HG03064 (cell line): ENCODE data around the gene SOST.
"Not testable (repeated sequence)": the region's sequence is repeated elsewhere in the genome, so short reads cannot be mapped to it uniquely, and the experiment has no call there.

ENCODE experiments used
- ATAC-seq: cut with Tn5 transposase; IDR thresholded peaks from one replicate; pipeline ENCODE4 v1.9.1; 2021; ENCODE audit warnings: low read depth; ENCODE audit not compliant: unreplicated experiment

The SOST gene

DNA sequence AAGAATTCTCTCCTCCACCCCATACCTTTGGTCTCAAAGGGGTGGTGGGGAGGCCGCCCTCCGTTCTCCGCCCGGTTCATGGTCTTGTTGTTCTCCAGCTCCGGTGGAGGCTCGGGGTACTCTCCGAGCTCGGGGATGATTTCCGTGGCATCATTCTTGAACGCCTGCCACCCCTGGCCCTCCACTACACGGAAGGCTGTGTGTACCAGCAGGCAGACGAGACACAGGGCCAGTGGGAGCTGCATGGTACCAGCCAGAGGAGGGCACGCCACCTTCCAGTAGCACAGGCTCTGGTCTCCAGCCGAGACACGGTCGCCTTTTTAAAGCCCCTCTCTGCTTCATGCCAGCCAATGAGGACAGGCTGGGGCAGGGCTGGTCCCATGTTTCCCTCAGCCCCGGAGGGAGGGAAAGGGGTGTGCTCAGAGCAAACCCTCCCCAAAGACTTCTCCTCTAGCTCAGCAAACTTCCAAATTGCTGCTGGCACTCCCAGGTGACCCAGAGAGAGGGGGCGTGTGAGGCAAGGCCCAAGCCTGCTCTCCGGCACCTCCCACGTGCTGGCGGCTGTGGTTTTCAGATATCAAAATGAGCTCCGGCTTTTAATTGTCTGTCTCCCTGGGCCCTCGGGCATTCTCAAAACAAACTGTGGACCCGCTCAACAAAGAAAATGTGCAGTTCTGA lies at the start of gene SOST:
TSS of gene SOST (minus strand) at position 295 of the 678 bp plus-strand sequence. CDS start at position 245, 50 bp downstream.
- no peak for ATAC-seq

DNA sequence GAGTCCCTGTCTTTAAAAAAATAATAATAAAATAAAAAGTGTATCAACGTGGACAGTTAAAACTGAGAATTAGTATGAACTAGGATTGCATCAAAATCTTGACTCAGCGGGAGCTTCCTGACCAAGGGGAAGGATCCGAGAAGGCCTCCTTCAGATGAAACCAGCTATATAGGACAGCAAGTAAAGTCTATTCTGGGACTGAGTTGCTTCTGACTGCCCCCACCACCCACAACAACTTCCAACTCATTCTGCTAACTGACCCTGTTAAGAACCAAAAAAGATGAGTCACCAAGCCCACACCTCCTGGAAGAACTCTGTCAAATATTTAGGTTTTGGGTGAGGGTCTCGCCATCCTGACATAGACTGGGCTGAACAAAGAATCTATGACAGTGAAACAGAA lies 49.5 kb upstream of the SOST start:
- no peak for ATAC-seq

DNA sequence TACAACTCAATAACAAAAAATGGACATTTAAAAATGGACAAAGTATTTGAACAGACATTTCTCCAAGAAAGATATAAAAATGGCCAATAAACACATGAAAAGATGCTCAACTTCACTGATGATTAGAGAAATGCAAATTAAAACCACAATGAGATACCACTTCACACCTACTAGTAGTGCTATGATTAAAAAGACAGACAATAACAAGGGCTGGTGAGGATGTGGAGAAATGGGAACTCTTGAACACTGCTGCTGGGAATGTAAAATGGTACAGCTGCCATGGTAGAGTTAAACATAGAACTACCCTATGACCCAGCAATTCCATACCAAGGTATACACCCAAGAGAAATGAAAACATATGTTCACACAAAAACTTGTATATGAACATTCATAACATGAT lies 46.5 kb upstream of the SOST start:
- ATAC-seq = no peak

DNA sequence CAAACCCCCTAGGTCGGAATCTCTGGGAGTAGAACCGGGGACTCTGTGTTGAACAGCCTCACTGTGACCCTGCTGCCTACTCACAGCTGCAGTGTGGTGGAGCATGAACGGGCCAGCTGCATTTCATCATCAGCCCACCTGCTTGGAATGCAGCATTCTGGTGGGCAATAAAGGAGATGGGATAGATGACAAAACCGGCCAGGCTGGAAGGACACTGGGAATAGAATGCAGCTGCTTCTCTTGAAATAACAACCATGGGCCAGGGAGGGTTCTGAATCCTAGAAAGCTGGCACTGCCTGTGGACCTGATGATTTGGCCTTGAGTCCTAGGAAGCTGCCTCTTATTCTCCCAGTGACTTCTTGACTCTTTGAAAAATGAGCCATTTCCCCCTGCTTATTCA lies 45.2 kb upstream of the SOST start:
- no peak for ATAC-seq

DNA sequence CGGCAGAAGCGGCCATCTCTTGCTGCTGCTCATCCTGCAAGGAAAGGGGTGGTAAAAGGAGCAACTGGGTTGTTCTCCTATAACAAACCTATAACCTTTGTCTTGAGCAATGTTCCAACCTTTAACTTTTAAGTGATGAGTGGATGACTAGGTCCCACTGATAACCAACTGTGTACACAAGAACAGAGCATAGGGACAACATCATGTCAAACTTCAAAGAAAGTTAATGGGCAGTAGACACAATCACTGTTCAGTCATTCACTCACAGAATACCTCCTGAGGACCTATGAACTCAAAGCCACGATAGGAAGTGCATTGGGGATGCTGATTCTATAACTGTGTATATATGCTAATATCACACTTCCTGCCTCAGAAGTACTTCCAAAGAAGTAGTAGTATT lies 43.3 kb upstream of the SOST start:
- ATAC-seq = no peak

DNA sequence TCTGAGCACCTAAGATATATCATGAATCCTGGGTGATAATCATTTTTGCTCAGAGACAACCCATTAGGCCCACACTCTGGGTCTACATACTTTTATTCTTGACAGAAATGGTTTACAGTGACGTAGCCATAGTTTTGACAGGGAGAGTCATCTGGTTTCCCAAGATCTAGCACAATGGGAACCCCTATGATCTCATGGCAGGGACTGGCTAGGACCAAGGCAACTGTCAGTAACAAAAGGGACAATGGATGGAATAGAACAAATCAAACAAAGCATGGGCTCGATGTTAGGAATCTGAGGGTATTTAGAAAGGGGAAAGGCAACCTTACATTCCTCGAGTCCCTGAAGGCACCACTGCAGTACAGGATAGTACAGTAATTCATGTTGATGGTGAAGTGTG lies 42.1 kb upstream of the SOST start:
- ATAC-seq = no peak

DNA sequence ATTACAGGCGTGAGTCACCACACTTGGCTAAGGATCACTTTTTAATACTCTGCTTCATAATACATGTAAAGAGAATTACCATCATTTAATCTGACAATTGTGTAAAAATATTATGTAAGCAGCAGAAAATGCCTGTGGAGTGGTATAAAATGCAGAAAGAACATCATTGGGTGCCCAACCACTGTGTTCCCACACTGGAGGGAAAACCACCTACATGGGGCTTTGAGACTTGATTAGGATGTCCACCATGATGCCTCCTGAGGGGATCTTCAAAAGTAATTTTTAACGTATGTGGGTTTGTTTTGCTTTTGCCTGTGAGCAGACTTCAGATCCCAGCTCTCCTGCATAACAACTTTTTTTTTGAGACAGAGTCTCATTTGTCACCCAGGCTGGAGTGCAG lies 40.5 kb upstream of the SOST start:
- no peak for ATAC-seq

DNA sequence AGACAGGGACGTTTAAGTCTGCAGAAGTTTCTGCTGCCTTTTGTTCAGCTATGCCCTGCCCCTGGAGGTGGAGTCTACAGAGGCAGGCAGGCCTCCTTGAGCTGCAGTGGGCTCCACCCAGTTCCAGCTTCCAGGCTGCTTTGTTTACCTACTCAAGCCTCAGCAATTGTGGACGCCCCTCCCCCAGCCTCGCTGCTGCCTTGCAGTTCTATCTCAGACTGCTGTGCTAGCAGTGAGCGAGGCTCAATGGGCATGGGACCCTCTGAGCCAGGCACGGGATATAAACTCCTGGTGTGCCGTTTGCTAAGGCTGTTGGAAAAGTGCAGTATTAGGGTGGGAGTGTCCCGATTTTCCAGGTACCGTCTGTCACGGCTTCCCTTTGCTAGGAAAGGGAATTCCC lies 39.4 kb upstream of the SOST start:
- not testable (repeated sequence) for ATAC-seq

DNA sequence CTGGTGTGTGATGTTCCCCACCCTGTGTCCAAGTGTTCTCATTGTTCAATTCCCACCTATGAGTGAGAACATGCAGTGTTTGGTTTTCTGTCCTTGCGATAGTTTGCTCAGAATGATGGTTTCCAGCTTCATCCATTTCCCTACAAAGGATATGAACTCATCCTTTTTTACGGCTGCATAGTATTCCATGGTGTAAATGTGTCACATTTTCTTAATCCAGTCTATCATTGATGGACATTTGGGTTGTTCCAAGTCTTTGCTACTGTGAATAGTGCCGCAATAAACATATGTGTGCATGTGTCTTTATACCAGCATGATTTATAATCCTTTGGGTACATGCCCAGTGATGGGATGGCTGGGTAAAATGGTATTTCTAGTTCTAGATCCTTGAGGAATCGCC lies 34.1 kb upstream of the SOST start:
- ATAC-seq = not testable (repeated sequence)

DNA sequence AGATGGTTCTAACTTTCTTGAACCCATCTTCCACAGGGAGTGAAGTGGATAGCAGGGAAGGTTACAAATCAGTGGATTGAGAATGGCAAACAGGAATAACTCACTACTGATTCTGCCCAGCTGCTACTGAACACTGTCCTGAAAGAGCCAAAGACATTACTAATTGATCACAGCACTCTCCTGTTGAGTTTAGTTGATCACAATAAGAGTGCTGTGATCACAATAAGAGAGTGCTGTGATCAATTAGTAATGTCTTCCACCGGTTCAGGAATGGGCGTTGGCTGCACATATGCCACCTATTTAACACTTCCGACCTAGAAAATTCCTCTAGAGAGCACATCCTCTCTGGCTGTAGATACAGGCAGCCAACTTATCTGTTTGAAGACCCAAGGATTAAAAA lies 33.0 kb upstream of the SOST start:
- no peak for ATAC-seq

DNA sequence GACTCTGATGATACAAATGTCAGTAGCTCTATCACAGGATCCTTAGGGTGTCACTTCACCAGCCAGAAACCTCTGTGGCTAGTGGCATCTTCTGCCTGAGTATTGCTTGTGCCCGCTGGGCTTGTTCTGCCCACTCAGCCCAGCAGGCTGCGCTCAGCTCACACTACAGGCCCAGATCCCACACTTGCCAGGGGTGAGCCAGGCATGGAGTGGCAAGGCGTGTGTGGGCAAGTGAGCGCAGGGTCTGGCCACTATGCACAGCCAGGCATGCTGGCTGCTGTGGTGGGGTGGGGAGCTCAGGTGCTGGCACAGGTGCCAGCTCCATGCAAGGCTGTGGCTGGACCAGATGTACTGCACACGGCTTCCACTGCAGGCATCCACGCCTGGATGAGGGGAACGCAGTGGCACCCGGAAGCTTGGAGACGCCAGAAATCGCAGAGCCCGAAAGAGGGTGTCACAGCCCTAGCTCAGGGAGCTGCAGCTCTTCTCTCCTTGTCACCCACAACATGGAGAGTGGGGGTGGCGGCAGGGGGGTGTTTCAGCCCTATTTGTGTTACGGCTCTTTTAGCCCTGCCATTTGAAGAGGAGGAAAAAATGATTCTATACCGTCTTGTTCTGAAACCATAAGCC lies 31.8 kb upstream of the SOST start:
- no peak for ATAC-seq

DNA sequence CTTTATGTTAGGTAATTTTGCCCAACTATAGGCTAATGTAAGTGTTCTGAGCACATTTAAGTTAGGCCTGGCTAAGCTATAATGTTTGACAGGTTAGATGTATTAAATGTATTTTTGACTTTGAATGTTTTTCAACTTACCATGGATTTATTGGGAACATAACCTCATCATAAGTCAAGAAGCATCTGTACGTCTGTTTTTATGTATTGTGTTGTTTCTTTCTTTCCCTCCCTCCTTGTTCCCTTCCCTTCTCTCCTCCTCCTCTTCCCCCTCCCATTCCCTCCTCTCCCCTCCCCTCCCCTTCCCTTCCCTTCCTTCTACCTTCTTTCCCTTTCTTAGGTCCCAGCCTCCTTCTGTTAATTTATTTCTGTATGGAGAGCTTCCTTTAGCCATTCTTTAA lies 30.9 kb upstream of the SOST start:
- ATAC-seq = no peak

DNA sequence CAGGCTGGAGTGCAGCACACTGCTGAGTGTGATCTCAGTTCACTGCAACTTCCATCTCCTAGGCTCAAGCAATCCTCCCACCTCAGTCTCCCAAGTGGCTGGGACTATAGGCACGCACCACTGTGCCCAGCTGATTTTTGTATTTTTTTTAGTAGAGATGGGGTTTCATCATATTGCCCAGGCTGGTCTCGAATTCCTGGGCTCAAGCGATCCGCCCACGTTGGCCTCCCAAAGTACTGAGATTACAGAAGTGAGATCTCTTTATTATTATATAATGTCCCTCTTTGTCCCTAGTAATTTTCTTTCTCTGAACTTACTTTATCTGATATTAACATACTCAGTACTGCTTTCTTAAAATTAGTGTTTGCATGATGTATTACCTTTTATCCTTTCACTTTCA lies 29.9 kb upstream of the SOST start:
- no peak for ATAC-seq

DNA sequence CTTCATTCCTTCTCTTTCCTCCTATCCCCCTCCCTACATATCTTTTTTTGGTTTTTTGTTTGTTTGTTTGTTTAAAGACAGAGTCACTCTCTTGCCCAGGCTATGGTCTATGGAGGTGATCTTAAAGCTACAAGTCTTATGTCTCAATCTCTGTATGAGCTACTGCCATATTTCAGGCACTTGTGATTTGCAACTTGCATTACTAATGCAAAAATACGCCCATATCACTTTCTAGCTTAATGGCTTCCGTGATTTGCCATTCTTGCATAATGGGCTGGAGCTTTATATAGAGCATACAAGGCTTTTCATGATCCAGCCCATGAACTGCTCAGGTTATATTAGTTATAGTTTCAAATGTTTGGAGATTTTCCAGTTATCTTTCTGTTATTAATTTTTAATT lies 29.1 kb upstream of the SOST start:
- no peak for ATAC-seq

DNA sequence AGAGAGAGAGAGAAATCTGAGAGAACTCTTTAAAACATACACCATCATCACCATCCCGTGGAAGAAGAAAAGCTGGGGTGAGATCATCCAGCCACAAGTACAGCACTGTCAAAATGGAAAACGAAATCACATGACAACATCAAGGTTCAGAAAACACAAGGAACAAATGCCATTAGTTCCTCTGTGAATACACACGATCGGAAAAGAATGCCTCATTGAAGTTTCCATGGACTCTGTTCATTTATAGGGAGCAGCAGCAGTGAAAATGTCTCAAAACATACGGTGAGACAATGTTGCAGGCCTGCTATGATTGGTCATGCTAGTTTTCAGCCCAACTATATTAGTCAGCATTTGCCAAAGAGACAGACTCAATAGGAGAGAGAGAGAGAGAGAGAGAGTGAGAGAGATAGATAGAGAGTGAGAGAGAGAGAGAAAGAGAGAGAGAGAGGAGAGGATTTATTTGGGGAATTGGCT lies 26.1 kb upstream of the SOST start:
- ATAC-seq = no peak

DNA sequence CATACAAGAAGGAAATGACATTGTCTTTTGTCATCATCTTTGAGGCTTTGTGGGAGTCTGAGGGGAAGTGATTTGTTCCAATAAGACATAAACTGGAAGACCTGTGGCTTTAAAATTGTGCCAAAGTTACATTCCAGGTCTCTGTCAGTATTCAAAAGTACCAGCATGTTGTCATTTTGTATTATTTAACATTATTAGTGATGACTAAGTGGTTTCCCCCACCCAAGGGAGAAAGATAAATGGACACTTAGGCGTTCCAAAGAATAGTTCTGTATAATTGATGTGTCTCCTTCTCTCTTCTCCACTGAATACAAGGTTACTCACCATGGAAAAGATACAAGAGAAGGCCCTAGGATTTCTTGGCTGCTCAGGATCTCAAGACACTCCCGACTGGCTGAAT lies 25.5 kb upstream of the SOST start:
- no peak for ATAC-seq

DNA sequence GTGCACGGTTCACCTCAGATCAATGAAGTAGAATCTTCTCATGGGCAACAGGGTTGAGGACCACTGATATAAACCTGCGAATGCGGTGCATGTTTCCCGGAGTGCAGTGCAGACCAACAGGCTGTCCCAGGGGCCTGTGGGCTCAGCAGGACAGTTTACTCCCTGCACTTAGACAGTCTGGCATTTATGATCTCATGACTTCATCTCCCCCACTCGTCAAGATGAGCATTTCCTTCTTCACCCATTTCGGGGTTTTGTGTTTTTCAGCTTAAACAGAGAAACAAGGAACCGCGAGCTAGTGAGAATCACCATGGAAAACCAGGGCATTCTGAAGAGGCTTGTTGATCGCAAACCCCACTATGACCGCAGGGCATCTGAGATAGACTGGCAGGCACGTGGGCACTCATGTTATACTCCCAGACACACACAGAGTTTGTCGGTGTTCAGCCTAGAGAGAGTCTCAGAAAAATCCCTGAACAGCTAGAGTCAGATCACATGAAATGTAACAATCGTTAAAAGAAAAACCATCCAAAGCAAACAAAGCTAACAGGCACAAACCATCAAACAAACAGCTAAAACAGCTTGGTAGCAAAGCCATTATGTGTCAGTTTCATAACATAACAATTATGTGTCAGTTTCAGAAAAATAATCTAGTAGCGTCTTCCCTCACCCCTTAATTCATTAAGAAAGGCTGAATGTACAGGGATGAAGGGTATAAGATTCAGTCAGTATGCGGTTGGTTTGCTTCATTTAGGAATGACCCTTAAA lies 24.5 kb upstream of the SOST start:
- no peak for ATAC-seq

DNA sequence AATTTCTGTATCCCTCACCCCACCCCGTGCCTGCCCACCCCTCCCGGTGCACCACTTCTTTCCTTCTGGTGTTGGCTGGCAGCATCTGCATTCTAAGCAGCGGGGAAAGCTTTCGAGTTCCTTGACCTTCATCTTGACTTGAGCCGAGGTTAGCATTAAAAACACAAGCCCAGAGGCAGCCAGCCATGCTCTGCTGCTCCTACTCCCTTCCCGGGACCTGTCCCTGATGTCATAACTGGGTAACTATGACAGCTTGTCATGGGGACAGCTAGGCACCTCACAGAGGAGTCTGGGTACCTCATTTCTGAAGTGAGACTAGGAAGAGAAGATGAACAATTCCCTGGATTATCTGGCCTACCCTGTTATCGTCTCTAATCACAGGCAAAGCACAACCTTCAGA lies 21.5 kb upstream of the SOST start, which contains the start of gene CFAP97D1:
TSS of gene CFAP97D1 (plus strand) at position 301 of the 400 bp plus-strand sequence. CDS start at position 329, 28 bp downstream.
- no peak for ATAC-seq

DNA sequence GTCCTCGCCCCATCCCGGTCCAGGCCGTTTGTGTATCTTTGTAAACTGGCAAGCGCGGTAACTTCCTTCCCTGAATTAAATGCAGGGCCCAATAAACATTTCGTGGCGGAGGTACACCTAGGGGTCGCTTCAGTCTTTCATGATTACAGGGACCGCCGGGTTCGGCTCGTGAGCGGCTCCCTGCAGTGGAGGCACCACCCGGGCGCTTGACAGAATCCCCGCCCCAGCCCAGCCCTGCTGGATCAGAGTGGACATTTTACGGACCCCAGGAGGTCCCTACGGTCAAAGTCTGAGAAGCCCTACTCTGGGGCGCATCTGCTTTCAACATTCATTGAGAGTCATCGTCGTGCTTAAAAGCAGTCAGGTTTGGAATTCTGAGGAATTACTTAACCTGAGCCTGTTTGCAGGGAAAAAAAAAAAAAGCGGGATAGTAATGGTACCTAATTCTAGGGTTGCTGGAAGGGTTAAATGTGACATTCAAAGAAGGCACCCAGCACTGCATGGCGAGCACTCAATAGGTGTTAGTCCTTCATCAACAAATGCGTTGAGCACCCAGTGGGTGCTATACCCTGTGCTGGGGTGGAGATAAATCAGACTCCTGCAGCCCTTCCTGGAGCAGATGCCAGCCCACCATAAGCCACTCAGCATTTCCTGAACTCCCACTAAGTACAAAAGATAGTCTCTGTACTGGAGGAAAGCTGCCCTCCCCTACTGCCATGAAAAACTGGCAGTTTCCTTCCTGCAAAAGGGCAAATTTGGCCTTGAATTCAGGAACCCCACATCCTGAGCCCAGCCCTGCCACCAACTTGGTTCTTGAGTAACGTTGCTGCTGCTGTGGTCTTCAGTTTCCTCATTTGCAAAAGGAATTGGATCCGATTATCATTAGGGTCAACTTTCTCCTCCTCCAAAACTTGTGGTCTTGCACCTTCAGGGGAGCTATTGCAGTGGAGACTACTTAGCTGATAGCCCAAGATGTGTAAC lies 20.8 kb upstream of the SOST start:
- no peak for ATAC-seq

DNA sequence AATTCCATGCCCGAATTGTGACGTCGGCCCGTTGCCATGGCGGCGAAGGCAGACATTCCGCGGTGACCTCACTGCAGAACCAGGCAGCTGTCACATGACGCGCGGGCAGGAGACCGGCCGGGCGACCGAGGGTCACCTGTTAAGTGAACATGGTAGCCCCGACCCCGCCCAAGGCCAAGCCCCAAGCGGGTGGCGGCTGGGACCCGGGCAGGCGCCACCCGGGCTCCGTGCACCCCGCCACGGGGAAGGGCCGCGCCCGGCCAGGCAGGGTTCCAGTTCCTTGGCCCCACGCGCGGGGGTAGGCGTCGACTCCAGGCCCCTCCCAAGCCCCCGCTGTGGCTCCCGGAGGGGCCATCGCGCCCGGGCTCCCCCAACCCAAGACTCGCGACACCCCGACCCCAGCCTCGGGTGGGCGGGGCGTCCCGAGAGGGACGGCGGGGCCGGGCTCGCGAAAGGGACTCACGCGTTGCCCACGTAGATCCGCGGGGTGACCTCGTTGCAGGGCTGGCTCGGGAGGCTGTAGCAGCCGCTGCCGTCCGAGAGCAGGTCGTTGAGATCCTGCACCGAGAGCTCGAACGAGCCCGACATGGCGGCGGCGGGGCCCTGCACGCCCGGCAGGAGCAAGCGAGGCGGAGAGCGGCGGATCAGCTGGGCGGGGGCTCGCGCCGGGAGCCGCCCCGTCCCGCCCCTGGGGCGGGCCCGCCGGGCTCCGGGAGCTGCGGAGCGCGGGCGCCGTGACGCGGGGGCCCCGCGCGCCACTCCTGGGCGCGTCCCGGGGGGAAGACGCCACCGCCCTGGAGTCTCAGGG lies 19.9 kb upstream of the SOST start, which contains the start of gene DUSP3:
TSS of gene DUSP3 (minus strand) at position 641 of the 808 bp plus-strand sequence. CDS start at position 588, 53 bp downstream.
- peak; percentile 80 for ATAC-seq
